SH-SY5Y (cell line): Measurements from ENCODE around the gene UBE2N.

Source experiments
- GATA2 ChIP-seq: IDR thresholded peaks from 2 replicates; pipeline ENCODE4 v1.6.1; 2011; ENCODE audit warnings: mild to moderate bottlenecking, low read depth, low read length
- GATA3 ChIP-seq: IDR thresholded peaks from 2 replicates; pipeline ENCODE4 v1.6.1; 2011; ENCODE audit warnings: low read depth, mild to moderate bottlenecking, low read length, moderate library complexity

UBE2N gene

DNA sequence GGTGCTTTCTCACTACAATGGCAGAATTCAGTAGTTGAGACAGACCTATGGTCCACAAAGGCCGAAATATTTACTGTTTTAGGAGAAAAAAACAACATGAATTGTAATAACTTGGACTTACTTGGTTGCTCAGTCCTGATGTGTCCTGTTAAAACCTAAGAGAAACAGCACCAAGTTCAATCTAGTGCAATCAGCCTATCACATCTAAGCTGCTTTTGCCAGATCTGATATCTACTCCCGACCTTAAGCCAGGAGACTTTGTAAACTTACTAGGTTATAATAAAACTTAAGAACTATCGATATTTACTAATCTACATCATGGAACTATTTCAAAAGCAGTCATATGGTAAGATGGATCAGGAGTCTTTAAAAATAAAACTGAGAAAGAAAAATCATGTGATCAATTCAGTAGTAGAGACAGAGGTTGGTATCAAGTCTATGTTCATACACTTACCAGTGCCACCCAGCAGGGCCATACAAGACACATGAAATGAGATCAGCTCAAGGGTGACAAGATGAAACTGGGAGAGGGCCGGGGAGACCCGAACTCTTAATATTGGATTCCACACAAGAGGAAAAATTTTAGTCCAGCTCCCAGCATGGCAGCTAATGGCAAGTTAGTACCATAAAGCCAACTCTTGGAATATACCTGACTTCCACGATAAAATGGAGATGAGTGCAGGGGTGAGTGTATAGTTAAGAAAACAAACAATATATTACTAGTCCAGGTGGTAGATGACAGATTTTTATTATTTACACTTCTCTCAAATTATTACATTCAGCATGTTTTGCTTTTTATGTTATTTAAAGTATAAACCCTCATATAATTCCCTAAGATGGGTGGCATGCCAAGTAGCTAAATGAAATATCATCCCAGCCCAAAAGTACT is 36.5 kb downstream of the UBE2N start:
- TF ChIP-seq GATA2: no peak
- TF ChIP-seq GATA3: no peak

DNA sequence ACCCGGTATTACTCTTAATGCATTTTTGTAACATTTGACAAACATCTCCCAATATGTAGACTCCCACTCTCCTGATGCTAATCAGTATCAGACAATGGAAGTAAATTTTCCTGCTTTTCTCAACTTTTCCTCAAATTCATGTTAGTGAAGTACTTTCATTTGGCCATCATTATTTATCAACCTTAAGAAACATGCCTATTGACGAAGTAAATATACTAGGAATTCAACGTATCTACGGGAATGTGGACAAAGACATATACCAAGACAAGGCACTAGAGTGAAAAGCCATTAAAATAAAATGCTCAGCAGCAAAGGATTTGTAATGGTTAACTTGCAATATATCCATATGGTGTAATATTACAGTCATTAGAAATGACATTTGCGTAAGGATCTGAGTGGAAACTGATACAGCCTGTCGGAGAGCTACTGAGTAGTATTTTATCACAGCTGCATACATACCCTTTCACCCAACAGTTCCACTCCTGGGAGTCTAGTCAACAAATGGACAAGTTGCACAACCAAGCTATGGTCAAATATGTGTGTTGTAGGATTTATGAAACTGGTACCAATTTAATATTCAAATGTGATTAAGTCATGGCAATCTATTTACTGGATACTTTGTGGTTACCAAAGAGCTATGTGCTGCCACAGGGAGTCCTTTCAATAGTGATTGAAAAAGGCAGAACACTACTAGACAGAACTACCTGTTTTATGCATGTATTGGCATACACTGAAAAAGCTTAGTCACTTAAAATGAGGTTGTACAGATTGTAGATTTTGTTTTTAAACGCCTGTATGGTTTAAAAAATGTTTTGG is 37.6 kb downstream of the UBE2N start:
- TF ChIP-seq GATA3 (no peak), GATA2 (no peak)

- TF ChIP-seq GATA2 (no peak), GATA3 (no peak)
Observed at GRCh38 chr12:93402333-93403311, 39.1 kb downstream of the UBE2N start.

- TF ChIP-seq GATA3 (no peak), GATA2 (no peak)
Observed at GRCh38 chr12:93397412-93397811, 44.3 kb downstream of the UBE2N start.

- no peak for TF ChIP-seq GATA3
- TF ChIP-seq GATA2: no peak
Observed at GRCh38 chr12:93393425-93393824, 48.3 kb downstream of the UBE2N start.

DNA sequence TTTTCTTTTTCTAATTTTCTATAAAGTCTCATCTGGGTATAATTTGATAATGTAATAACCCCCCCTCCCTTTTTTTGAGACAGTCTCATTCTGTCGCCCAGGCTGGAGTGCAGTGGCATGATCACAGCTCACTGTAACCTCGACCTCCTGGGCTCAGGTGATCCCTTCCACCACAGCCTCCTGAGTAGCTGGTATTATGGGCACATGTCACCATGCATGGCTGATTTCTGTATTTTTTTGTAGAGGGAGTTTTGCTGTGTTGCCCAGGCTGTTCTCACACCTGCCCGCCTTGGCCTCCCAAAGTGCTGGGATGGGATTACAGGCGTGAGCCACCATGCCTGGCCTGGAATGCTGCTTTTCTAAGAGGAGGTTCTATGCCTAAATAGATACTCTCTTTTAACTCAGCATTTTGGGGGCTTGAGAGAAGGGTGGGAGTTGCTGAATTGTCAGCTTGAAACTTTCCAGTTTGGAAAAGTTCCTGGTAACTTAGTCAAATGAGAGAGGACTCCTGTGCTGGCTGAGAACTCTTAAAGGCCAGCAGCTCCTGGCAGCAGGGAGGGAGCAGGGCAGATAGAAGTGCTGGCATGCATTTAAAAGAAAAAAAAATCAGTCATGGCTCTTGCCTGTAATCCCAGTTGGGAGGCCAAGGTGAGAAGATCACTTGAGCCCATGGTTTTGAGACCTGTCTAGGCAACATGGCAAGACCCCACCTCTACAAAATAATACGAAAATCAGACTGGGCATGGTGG is 51.0 kb downstream of the UBE2N start:
- TF ChIP-seq GATA2 (no peak), GATA3 (no peak)

GRCh38 chr12:93390031-93390430 is 51.7 kb downstream of the UBE2N start:
- TF ChIP-seq GATA2 (no peak), GATA3 (no peak)

DNA sequence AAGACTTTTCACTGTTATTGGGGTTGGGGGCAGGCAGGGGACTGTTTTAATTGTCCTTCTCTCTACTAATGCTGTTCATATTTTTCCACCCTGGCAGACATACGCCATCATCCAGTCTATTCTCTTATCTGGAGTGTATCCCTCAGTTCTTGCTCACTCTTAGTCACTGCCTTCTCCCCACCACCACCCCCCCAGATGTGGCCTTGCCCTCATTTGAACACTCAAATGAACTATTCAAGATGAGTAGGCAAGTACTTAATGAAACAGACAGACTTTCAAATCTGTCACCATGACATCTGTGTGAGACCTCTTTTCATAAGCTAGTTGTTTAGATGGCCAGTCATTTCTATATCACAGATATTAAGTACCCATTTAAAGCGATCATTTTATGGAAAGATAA is 54.0 kb downstream of the UBE2N start:
- TF ChIP-seq GATA3 (no peak), GATA2 (no peak)

DNA sequence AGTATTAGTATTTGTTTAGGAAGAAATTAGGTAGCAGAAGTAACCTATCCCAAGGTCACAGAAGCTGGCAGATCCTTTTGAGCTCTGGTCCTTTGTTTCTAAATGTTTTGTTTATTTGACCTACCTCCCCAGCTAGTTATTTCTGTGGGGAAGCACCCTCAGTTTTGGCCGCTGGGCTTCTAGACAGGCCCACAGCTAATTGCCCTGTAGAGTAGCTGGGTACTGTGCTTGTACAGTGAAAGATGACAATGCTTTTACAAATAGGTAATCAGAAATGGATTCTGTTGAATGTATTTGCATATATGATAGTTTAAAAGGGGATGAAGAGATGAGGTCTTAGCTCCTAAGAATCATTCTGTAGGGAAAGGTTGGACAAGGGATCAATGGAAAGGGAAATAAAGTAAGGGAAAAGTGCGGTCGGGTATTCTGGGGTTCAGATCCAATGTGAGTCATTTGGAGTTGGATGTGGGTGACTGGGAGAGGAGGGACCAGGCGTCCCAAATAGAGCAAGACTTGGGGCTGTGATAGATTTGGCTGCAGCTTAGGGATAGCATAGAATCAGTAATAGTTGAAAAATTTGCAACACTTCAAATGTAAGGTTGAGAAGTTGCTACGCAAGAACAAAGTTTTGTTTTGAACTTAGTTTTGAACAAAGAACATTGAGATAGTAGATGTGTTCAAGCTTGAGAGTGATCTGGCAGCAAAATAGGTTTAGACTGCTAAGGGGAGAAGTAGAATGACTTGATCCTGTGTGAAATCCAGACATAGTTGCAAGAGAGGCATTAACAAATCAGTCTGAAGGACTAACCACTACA is 60.4 kb downstream of the UBE2N start:
- TF ChIP-seq GATA3 (no peak), GATA2 (no peak)

DNA sequence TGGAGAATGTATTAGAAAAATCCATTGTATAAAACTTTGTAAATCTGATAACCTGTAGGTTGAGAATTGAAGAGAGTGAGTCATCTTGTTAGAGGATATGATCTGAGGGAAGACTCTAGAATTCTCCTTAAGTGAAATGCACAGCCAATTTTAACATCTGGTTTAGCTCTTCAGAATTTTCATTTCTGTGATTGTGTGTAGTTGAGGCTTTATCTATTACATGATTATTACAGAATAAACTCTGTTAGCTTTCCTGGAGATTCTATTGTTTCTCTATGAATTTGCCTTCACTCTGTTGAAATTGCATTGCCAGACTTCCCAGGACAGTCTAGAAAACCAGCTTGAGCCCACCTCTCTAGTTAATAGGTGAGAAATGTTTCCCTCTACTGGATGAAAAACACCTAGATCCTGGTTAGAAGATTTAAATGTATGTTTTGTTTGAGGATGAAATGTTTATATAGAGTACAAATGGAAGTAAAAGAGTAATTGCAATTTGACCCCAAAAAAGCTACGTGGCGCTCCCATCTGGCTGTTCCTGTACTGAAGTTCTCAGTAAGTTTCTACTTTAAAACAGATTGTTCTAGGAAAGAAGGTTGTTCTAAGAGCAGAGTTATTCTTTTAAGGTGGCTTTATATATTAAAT is 61.1 kb downstream of the UBE2N start:
- TF ChIP-seq GATA3 (no peak), GATA2 (no peak)

- no peak for TF ChIP-seq GATA2
- TF ChIP-seq GATA3: no peak
Observed at GRCh38 chr12:93379981-93380361, 61.8 kb downstream of the UBE2N start.
